NCI-H345 treated with DMSO at 0.1 percent for 48 hours (cell line): Measurements from ENCODE around the gene BID.

ENCODE experiments used
- DNase-seq: peaks from one replicate; lab custom pipeline; 2025; ENCODE audit not compliant: unreplicated experiment; lab: John Stamatoyannopoulos, UW

BID gene

DNA sequence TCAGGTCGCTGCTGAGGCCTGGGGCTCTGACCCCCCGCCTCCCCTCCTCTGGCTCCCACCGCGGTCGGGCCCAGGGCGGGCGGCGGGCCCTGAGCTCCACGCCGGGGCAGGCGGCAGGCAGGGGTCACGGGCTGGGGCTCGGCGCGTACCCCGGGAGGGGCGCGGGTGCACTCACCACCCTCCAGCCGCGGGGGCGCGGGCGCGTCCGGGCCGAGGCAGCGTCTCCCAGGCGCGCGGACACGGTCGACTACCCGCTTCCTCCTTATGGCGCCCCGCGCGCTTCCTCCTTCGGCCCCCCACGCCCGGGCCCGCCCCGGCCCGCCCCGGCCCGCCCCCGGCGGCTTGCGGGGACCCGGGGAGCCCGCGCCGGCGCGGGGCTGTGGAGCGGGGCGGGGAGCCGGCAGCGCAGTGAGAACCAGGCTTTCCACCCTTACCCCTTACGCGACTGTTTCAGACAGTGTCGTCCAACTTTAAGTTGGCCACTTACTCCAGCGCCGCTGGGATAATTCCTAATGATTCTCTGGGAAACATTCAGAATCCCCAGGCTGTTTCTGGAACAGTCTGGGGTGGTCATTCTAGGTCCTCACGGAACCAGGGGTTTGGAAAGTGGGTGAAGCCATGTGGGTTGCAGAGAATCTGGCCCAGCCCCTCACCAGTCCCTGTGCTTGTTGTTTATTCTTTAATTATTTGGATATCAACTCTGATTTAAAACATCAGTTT, at the start of gene BID:
TSS of gene BID (minus strand) at position 264 of the 720 bp plus-strand sequence. CDS start 24,353 bp downstream, outside the sequence.
- DNase-seq: no peak

DNA sequence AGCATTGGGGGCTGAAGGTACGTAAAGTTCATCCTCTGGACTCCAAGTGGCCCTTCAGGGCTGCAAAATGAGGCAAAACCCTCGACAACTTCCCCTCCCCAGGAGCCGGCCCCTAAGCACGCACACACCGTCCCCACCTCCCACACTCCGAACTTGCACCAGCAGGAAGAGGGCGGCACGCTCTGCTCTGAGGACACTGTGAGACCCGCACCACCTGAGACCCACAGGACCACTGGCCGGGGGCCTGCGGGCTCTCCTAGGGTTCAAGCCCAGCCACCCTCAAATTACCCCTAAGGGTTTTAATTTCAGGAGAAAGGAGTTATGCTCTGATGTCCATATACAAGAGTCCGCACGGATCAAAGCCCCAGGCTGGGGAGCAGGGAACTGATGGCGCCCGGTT, 49.7 kb upstream of the BID start:
- DNase-seq: no peak

DNA sequence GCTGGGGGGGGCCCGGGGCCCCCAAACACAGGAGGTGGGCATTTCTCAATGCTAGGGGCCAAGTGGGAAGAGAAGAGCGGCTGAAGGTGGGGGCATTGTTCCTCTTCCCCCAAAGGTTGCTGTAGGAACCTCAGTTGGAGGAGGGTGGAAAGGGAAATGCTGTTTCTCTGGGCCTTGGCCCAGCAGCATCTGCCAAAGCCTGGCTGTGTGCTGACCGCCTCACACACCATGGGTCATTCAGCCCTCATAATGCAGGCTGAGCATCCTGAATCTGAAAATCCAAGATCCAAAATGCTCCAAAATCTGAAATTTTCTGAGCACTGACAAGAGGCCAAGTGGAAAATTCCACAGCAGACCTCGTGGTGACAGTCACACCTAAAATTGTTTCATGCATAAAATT, 49.0 kb upstream of the BID start:
- no peak for DNase-seq

DNA sequence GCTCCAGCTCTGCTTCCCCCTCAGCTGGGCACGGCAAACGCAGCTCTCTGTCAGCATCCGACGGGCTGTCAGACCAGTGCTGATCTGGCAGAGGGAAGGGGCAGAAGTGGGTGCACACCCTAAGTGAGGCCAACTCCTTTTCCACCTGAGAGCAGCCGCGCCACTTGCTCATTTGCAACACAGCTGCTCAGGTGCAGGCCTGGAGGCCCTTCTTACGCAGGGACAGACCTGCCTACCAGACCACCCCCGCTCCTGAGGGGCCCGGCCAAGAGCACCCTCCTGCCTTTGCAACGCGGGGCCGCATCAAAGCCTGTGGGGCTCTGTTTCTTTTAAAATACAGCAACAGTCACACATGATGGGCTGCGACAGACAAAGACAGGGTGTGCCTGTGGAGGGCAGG, 47.8 kb upstream of the BID start:
- DNase-seq: no peak

GRCh38 chr22:17820879-17821439, 46.7 kb upstream of the BID start:
- DNase-seq: no peak

DNA sequence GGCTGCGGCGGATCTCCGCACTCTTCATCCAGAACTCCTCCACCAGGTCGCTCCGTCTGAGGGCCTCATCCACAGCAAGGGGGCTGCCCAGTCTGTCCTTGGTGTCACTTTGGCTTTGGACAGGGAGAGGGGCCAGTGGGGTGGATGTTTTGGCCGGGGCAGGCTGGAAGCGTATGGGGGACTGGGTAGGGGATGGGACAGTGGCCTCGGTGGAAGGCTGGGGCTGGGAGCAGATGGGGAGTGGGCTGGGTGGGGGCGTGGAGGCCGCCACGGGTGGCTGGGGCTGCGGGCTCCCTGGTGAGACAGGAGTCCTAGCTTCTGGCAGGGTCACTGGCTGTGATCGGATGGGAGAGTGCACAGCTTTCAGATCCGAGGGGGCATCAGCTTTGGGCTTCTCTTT, 44.4 kb upstream of the BID start:
- DNase-seq: no peak

- no peak for DNase-seq
These were observed 43.9 kb upstream of the BID start for GRCh38 chr22:17818180-17818579.

DNA sequence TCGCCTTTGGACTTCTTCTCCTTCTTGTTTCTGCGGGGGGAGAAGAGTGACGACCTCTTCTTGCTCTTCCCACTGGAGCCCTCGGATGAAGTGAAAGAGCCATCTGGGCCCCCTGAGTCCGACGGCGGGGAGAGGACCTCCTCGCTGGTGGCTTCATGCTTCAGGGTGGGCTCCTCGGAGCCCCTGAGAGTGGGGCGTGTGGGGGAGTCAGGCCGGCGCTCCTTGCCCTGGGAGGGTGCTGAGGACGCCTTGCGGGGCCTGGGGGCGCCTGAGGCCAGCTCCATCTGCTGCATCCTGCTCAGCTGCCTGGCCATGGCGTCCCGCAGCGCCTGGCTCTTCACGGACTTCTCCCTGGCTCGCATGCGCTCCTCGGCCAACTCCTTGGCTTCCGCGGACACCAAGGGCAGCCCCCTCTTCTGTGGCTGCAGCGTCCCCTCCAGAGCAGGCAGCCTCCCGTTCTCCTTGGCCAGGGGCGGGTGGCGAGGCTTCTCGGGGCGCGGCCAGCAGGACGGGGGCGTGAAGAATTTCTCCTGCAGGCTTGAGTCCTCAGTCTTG, 43.3 kb upstream of the BID start:
- DNase-seq: no peak

GRCh38 chr22:17817079-17817478, 42.8 kb upstream of the BID start:
- no peak for DNase-seq

- DNase-seq: no peak
These were observed 42.4 kb upstream of the BID start for GRCh38 chr22:17816649-17817048.

GRCh38 chr22:17815703-17816254, 41.5 kb upstream of the BID start:
- DNase-seq: no peak

DNA sequence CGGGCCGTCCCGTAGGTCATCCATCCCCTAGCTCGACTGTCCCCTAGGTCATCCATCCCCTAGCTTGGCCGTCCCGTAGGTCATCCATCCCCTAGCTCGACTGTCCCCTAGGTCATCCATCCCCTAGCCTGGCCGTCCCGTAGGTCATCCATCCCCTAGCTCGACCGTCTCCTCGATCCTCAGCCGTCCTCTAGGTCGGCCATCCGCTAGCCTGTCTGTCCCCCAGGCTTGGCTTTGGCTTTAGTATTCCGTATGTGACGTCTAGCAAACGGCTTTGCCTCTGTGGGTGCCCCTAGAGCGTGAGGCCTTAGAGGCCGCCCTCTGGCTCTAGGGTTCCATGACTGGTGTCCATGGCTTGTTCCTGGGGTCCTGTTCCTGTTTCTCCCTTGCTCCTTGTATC, 40.6 kb upstream of the BID start:
- DNase-seq: no peak

DNA sequence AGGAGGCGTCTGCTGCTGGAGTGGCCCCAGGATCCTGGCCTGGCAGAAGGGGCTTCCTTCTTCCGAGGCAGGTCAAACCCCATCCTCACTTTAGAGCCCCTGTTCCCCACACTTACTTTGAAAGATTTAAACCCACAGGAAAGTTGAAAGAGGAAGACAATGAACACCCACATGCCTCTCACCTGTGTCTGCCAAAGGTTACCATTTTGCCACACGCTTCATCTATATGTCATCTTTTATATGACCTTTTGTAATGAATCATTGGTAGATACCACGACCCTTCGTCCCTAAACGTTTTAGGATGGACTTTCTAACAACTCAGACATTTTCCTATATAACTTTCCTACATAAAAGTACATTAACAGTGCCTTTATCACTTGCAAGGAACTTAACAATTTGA, 39.8 kb upstream of the BID start:
- DNase-seq: no peak

DNA sequence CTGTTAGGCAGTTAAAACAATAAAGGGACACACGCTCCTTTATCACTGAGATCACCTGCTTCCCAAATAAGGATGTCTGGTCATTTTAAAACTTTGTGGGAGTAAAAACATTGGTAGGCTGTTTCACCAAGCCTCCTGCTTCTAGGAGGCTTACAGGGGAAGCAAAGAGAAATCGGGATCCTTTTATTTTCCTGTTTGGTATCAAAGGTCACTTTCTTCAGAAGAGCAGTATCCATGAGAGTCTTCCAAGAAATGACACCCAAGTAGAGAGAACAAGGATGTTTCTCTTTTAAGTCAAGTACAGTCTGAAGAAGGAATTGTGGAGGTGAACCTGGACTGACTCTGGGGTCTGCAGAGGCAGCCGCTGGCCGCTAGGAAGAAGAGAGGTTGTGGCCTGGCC, 36.9 kb upstream of the BID start:
- DNase-seq: no peak

DNA sequence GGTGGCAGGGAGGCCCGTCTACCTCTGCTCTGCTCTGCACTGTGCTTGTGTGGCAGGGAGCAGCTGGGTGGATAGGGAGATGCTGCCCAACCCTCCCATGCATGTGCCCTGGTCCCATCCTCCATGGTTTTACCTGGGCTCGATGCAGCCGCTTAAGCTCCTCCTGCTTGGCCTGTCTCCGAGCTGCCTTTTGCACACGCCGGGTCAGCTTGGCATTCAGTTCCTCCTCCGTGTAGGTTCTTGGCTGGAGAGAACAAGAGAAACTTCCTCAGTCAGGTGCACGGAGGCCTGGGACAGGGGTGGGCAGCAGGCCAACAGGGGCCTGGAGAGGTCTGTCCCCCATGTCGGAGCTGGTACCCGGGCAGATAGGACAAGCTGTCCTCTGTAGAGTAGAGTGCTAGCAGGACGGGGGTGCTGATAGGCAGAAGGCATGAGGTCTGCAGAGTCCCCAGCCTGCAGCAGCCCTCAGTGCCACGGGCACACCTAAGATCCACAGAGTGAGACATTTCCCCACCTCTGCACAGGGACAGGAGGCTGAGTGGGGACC, 36.4 kb upstream of the BID start:
- DNase-seq: no peak

DNA sequence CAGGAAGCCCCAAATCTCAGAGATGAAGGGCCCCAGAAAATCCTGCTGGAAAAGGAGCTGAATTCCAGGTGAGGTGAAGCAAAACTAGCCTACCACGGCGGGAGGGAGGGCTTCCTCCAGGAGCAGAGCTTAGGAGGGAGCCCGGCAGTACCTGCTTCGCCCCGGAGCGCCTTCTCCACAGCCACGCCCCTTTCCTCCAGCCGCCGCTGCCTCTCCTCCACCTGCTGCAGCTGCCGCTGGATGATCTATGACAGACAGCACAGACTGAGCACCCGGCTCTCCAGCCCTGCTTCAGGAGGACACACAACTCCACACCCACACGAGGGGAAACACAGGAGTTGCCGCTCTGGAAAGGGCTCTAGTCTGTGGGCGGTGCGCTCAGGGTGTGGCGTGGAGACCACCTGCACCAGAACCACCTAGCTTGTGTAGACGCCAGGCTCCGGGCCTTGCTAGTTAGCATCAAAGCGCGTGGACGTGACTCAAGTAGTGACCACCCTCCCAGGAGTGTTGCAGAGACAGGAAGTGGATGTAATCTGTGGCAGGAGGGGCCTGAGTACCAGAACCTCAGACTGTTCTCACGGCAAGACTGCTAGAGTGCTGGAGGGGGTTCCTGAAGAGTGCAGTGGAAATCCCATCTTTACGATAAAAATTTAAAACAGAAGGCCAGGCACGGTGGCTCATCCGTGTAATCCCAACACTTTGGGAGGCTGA, 34.6 kb upstream of the BID start:
- DNase-seq: no peak

- DNase-seq: no peak
These were observed 33.5 kb upstream of the BID start for GRCh38 chr22:17807578-17808410.

GRCh38 chr22:17807086-17807485, 32.8 kb upstream of the BID start:
- no peak for DNase-seq

DNA sequence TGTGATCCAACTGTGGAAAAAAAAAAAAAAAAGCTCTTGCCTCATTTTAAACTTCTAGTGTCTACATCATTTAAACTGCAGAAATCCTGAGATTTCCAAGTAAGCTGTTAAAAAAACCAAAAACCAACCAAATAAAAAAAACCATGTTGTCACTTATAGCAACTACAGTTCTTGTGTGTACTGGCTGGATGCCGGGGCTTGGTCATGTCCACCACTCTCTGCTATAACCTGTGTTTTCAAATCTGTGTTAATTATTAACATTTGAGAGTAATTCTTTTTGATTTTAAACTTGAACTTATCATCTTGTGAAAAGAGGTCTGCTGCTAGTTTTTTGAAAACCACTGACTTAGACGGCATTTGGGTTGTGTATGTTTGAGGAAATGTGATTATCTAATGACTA, 32.2 kb upstream of the BID start:
- no peak for DNase-seq

GRCh38 chr22:17804331-17805080, 30.2 kb upstream of the BID start:
- no peak for DNase-seq
